HG03460 (cell line): ENCODE data around the gene TRIM28.
"Not testable (repeated sequence)": the region's sequence is repeated elsewhere in the genome, so short reads cannot be mapped to it uniquely, and the experiment has no call there.

Experiments
- ATAC-seq: cut with Tn5 transposase; IDR thresholded peaks from one replicate; pipeline ENCODE4 v1.9.1; 2021; ENCODE audit not compliant: unreplicated experiment

The TRIM28 gene

GRCh38 chr19:58518256-58519086 is 25.4 kb upstream of the TRIM28 start:
- ATAC-seq, result no peak

GRCh38 chr19:58519087-58519354 is 24.8 kb upstream of the TRIM28 start:
- ATAC-seq, result no peak

- peak; percentile 71 for ATAC-seq
Measured at GRCh38 chr19:58519355-58520256, 24.3 kb upstream of the TRIM28 start, which contains the start of gene ZBTB45. TSS of gene ZBTB45 (minus strand) at chr19:58519810. CDS start at chr19:58517673, 2,137 bp downstream.

GRCh38 chr19:58520257-58520599 is 23.6 kb upstream of the TRIM28 start:
- no peak for ATAC-seq

- no peak for ATAC-seq
Measured at GRCh38 chr19:58521651-58522050, 22.2 kb upstream of the TRIM28 start.

GRCh38 chr19:58522709-58523108 is 21.2 kb upstream of the TRIM28 start:
- no peak for ATAC-seq

- ATAC-seq, result no peak
Measured at GRCh38 chr19:58529405-58529804, 14.5 kb upstream of the TRIM28 start.

GRCh38 chr19:58531034-58531840 is 12.6 kb upstream of the TRIM28 start:
- no peak for ATAC-seq

- ATAC-seq, result no peak
Measured at GRCh38 chr19:58535857-58536256, 8.0 kb upstream of the TRIM28 start.

GRCh38 chr19:58536852-58537798 is 6.7 kb upstream of the TRIM28 start:
- no peak for ATAC-seq

GRCh38 chr19:58538257-58539168 is 5.4 kb upstream of the TRIM28 start:
- ATAC-seq, result no peak

GRCh38 chr19:58539169-58539559 is 4.7 kb upstream of the TRIM28 start:
- not testable (repeated sequence) for ATAC-seq

- ATAC-seq, result not testable (repeated sequence)
Measured at GRCh38 chr19:58542641-58543372, 1.1 kb upstream of the TRIM28 start.

- ATAC-seq, result peak; percentile 41
Measured at GRCh38 chr19:58544591-58545285, 874 bp downstream of the TRIM28 start.

GRCh38 chr19:58545286-58546018 is 1.6 kb downstream of the TRIM28 start:
- no peak for ATAC-seq

GRCh38 chr19:58546019-58546530 is 2.2 kb downstream of the TRIM28 start:
- no peak for ATAC-seq
